C4-2B (cell line): ENCODE results near the gene WNK1.

ENCODE experiments used
- ZFX ChIP-seq: fragments of 450-650 bp; IDR thresholded peaks from 2 replicates; pipeline ENCODE4 v1.6.1; 2017
- TF ChIP-seq, protein P1 (sequence below): fragments of 450-650 bp; conservative IDR thresholded peaks from 2 replicates; pipeline ENCODE4 v1.5.1; 2017; ENCODE audit warnings: mild to moderate bottlenecking

DNA sequence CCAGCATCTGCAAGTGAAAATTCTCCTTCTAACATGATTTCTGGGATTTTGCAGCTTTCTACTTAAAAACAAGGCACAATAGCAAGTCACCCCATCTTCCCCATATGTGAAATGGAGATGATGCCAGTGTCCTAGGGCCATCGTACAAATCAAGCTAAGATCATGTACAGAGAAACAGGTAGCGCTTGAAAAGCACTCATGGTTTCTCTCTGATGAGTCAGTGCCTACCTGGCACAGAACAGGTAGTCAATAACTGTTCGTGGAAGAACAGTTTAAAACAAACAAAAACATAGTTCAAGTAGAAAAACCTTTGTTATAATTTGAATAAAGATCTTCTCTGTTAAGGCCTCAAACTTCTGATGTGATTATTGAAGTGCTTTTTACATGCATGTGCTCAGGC is 150.2 kb downstream of the WNK1 start:
- TF ChIP-seq, protein P1, sequence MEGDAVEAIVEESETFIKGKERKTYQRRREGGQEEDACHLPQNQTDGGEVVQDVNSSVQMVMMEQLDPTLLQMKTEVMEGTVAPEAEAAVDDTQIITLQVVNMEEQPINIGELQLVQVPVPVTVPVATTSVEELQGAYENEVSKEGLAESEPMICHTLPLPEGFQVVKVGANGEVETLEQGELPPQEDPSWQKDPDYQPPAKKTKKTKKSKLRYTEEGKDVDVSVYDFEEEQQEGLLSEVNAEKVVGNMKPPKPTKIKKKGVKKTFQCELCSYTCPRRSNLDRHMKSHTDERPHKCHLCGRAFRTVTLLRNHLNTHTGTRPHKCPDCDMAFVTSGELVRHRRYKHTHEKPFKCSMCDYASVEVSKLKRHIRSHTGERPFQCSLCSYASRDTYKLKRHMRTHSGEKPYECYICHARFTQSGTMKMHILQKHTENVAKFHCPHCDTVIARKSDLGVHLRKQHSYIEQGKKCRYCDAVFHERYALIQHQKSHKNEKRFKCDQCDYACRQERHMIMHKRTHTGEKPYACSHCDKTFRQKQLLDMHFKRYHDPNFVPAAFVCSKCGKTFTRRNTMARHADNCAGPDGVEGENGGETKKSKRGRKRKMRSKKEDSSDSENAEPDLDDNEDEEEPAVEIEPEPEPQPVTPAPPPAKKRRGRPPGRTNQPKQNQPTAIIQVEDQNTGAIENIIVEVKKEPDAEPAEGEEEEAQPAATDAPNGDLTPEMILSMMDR: no peak
- TF ChIP-seq ZFX: no peak
